ENCODE data around the gene HES3.

HES3 gene

DNA sequence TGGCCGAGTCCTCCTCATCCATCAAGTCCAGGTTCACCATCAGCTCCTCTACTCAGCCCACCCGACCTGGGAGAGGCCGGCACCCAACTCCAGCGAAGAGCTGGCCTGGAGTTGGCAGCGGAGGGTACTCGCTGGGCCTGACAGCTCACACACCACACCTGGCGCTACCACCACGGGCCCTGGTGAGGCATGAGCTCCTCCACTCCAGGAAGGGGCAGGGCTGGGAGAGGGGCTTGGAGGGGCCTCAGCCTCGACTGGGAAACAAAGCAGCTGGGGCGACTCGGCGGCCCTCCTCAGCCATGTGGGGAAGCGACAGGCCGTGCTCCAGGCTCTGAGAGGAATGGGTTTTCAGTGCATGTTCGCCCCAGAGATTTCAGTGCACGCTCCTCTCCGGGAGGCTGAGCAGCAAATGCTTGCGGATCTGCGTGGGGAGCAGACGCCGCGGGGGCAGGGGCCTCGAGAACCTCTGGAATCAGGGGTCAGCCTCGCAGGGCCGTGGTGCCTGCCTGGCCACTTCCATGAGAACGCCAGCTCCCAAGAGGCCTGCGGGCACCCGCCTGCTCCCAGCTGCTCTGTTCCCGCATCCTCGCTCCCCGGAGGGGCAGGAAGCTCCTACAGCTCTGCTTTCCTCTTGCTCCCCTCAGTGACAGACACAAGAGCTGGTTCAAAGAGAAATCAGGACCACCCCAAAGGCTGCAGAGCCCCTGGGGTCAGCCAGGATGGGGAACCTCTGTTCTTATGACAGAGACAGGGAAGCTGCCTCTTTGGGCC lies 35.8 kb downstream of the HES3 start:
- Histone ChIP-seq H3K4me1 (ENCODE audit: control insufficient read depth, insufficient read depth, low read length) (peaks cover 23% of the 10 kb centered on the region), H3K27ac (ENCODE audit: insufficient read depth, low read depth, low read length, poor library complexity, severe bottlenecking) (no peak overlapping the region), H3K27me3 (ENCODE audit: control insufficient read depth, insufficient read depth, low read length, poor library complexity, severe bottlenecking) (no peaks in the 10 kb centered on the region), H3K36me3 (ENCODE audit: control insufficient read depth, insufficient read depth, low read length) (no peaks in the 10 kb centered on the region), H3K4me3 (ENCODE audit: insufficient read depth, low read depth, low read length) (no peak overlapping the region), H3K9me3 (ENCODE audit: control insufficient read depth, low read length) (no peaks in the 10 kb centered on the region)
- WGBS, 2 experiments: 94 to 95% methylated on average over 31 of the region's 31 CpGs

DNA sequence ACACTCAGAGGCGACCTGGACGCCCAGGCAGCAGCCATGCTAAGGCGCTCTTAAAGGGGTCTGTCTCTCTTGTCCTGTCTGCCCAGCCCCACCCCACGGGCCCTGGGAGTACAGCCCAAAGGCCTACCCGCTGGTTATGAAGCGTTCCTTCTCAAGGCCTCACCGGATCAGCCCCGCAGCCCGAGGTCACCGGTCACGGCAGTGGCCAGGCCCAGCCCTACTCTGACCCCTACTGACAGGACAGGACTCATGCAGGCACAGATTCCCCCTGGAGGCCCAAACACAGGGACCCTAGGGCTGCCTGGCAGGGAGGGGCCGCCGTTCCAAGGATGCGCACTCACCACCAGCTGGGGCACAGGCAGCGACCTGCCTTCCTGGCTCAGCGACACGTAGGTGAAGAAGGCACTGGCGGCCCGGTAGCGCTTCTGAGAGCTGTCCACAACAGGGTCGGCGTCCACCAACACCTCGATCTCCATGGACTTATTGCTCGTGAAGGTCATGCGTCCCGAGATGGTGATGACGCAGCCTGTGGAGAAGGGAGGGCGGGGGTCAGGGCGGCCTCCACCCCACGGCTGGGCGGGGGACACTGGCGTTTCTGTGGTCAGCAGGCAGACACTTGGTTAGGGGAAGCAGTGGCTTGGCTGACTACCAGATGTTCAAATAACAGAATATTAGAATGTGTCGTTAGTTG lies 36.9 kb downstream of the HES3 start:
- peaks cover 12% of the 10 kb centered on the region for H3K4me1 ChIP-seq (ENCODE audit: control insufficient read depth, insufficient read depth, low read length)
- no peaks in the 10 kb centered on the region for H3K9me3 ChIP-seq (ENCODE audit: control insufficient read depth, low read length)
- no peak overlapping the region for H3K27ac ChIP-seq (ENCODE audit: insufficient read depth, low read depth, low read length, poor library complexity, severe bottlenecking)
- H3K36me3 ChIP-seq (ENCODE audit: control insufficient read depth, insufficient read depth, low read length): no peaks in the 10 kb centered on the region
- no peak overlapping the region for H3K4me3 ChIP-seq (ENCODE audit: insufficient read depth, low read depth, low read length)
- H3K27me3 ChIP-seq (ENCODE audit: control insufficient read depth, insufficient read depth, low read length, poor library complexity, severe bottlenecking): no peaks in the 10 kb centered on the region
- 84 to 87% methylated on average over 33 of the region's 33 CpGs for WGBS, 2 experiments

DNA sequence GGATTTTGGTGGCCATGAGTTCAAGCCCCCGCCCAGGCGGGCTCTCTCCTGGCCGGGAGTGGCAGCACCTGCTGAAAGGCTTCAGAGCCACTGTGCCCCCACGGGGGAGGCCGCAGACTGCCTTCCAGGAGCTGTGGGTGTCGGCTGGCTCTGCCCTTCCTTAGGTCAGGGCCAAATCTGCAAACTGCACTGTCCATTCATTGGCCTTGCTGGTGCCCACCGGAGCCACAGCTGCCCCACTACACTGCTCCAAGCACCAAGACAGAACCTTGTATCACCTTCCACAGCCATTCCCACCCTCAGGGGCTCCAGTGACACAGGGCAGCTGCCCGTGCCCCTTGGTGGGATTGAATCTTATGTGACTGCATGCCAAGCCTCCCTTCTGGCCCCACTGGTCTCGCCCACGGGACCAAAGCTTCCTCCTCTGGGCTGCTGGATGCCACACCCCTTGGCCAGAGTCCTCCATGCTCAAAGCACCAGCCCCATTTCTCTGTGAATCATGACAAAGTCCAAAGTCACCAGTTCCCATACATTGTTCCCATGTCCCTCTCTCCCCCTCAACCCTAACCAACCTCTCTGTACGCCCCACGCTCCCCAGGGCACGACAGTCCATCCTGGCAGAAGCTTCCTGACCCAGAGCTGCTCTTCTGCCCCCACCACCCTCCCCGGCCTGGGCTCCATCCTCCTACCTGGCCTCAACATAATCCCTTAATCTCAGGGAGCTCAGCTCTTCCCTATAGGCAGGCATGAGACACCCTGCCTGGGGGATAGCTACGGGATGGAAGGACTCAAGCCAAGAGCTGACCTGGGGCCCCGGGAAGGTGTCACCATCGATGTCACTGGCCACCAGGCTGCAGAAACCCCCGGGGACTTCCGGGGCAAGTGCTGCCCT lies 37.8 kb downstream of the HES3 start:
- no peaks in the 10 kb centered on the region for H3K36me3 ChIP-seq (ENCODE audit: control insufficient read depth, insufficient read depth, low read length)
- no peak overlapping the region for H3K27ac ChIP-seq (ENCODE audit: insufficient read depth, low read depth, low read length, poor library complexity, severe bottlenecking)
- H3K9me3 ChIP-seq (ENCODE audit: control insufficient read depth, low read length): no peaks in the 10 kb centered on the region
- H3K27me3 ChIP-seq (ENCODE audit: control insufficient read depth, insufficient read depth, low read length, poor library complexity, severe bottlenecking): no peaks in the 10 kb centered on the region
- H3K4me1 ChIP-seq (ENCODE audit: control insufficient read depth, insufficient read depth, low read length): peaks cover 4% of the 10 kb centered on the region
- WGBS, 2 experiments: 91 to 93% methylated on average over 19 of the region's 19 CpGs
- no peak overlapping the region for H3K4me3 ChIP-seq (ENCODE audit: insufficient read depth, low read depth, low read length)

DNA sequence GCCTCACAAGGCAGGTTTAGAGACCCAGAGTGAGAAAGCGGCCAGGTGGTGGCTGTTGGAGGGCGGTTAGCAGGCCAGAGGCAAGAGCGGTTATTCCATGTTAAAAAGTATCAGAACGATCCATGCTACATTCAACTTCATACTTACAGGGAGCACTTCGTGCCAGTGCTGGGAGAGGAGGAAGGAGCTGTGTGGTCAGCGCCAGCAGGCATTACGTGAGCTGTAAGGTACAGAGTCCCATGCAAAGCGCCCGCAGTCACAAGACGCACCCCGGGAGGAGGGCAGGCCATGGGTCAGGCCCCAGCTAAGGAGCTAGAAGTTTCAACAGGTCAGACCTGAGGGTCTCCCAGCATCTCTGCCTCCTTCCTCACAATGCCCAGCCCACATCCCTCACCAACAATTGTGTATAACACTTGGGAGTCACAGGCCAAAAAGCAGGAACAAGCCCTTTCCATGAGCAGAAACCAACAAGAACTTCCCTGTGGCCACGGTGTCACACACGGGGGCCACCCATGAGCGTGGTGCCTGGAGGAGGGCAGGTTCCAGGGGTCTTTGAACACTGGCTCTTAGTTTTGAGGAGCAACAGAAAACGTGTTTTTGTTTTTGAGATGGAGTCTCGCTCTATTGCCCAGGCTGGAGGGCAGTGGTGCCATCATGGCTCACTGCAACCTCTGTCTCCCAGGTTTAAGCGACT lies 38.7 kb downstream of the HES3 start:
- no peak overlapping the region for H3K27ac ChIP-seq (ENCODE audit: insufficient read depth, low read depth, low read length, poor library complexity, severe bottlenecking)

DNA sequence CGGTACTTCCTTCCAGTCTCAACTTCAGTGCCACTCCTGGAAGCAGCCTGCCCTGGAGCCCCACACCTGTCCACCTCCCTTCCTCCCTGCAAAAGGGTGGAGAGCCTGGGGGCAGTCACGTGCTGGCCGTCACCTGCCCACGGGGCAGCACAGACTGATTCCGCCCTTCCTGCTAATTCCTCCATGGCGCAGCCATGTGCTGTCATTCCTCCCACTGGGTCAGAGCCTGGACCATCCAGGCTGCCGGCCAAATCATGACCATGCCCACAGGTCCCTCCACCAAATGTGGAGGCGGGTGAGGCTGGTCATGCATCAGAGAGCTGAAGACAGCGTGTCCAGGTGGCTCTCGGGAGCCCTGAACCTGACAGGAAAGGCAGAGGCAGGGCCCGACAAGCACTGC lies 41.4 kb downstream of the HES3 start:
- H3K4me3 ChIP-seq (ENCODE audit: insufficient read depth, low read depth, low read length): no peak overlapping the region
- no peaks in the 10 kb centered on the region for H3K36me3 ChIP-seq (ENCODE audit: control insufficient read depth, insufficient read depth, low read length)
- no peaks in the 10 kb centered on the region for H3K27me3 ChIP-seq (ENCODE audit: control insufficient read depth, insufficient read depth, low read length, poor library complexity, severe bottlenecking)
- WGBS, 2 experiments: 95 to 96% methylated on average over 11 of the region's 11 CpGs
- no peak overlapping the region for H3K27ac ChIP-seq (ENCODE audit: insufficient read depth, low read depth, low read length, poor library complexity, severe bottlenecking)
- H3K9me3 ChIP-seq (ENCODE audit: control insufficient read depth, low read length): no peaks in the 10 kb centered on the region
- no peaks in the 10 kb centered on the region for H3K4me1 ChIP-seq (ENCODE audit: control insufficient read depth, insufficient read depth, low read length)

More for the DNA sequence above, 38.7 kb downstream of the HES3 start:
- Histone ChIP-seq H3K4me1 (ENCODE audit: control insufficient read depth, insufficient read depth, low read length) (no peaks in the 10 kb centered on the region), H3K27me3 (ENCODE audit: control insufficient read depth, insufficient read depth, low read length, poor library complexity, severe bottlenecking) (no peaks in the 10 kb centered on the region), H3K4me3 (ENCODE audit: insufficient read depth, low read depth, low read length) (no peak overlapping the region), H3K9me3 (ENCODE audit: control insufficient read depth, low read length) (no peaks in the 10 kb centered on the region), H3K36me3 (ENCODE audit: control insufficient read depth, insufficient read depth, low read length) (no peaks in the 10 kb centered on the region)
- WGBS, 2 experiments: 94 to 95% methylated on average over 17 of the region's 17 CpGs

DNA sequence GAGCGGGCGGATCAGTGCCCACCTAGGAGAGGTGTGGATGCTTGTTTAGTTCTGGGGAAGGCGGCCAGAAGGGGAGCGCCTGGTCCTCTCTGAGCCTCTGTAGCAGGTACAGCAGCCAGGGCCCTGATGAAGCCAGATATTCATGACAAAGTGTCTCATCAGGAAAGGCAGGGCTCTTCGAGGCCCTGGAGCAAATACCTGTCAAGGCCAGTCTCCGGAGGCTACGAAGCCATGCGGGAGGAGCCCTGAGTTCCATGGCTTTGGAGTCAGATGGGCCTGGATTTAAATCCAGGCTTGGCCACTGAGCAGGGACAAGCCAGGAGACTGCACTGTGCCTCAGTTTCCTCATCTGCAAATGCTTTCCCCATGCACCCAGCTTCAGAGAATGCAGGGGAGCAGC lies 42.3 kb downstream of the HES3 start:
- Histone ChIP-seq H3K4me1 (ENCODE audit: control insufficient read depth, insufficient read depth, low read length) (no peaks in the 10 kb centered on the region), H3K27ac (ENCODE audit: insufficient read depth, low read depth, low read length, poor library complexity, severe bottlenecking) (no peak overlapping the region)
- 95 to 97% methylated on average over 8 of the region's 8 CpGs for WGBS, 2 experiments

DNA sequence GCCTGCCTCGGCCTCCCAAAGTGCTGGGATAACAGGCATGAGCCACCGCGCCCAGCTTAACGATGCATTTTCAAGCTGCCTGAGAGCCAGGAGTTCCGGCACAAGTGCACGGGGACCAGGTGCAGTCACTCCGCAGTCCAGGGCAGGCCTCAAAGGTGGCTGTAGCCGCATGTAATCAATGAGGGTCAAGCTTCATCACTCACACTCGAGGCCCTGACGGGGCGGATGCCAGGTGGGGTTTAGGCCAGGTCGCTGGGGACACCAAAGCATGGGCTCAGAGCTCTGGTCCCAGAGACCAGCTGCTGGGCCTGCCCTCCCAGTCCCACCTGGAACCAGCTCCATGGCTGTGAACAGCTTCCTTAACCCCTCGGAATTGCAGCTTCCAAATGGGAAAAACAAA lies 43.0 kb downstream of the HES3 start:
- WGBS, 2 experiments: 86 to 88% methylated on average over 13 of the region's 13 CpGs
- no peaks in the 10 kb centered on the region for H3K4me1 ChIP-seq (ENCODE audit: control insufficient read depth, insufficient read depth, low read length)
- no peaks in the 10 kb centered on the region for H3K27me3 ChIP-seq (ENCODE audit: control insufficient read depth, insufficient read depth, low read length, poor library complexity, severe bottlenecking)
- H3K36me3 ChIP-seq (ENCODE audit: control insufficient read depth, insufficient read depth, low read length): no peaks in the 10 kb centered on the region
- H3K9me3 ChIP-seq (ENCODE audit: control insufficient read depth, low read length): no peaks in the 10 kb centered on the region
- H3K4me3 ChIP-seq (ENCODE audit: insufficient read depth, low read depth, low read length): no peak overlapping the region
- H3K27ac ChIP-seq (ENCODE audit: insufficient read depth, low read depth, low read length, poor library complexity, severe bottlenecking): no peak overlapping the region

More for the DNA sequence above, 42.3 kb downstream of the HES3 start:
- H3K9me3 ChIP-seq (ENCODE audit: control insufficient read depth, low read length): no peaks in the 10 kb centered on the region
- H3K27me3 ChIP-seq (ENCODE audit: control insufficient read depth, insufficient read depth, low read length, poor library complexity, severe bottlenecking): no peaks in the 10 kb centered on the region
- H3K4me3 ChIP-seq (ENCODE audit: insufficient read depth, low read depth, low read length): no peak overlapping the region
- no peaks in the 10 kb centered on the region for H3K36me3 ChIP-seq (ENCODE audit: control insufficient read depth, insufficient read depth, low read length)

DNA sequence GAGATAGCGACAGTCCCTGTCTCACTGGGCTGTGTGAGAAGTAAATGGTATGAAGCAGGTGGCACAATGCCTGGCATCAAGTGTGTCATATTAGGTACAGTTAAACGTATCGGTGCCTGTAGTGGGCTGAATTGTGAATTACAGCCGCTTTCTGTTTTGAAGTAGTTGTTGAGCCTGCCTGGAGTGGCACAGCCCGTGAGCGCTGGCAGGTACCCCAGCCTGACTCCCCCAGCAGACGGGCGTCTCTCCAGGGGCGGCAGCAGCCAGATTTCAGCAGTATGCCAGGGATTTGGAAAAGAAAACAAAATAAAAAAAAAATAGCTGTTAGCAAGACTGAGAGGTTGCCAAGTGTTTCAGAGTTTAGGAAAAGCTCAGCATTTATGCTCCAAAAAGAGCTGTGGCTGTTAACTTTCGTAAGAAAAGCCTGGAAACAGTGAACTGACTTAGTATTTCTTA lies 43.5 kb downstream of the HES3 start:
- Histone ChIP-seq H3K36me3 (ENCODE audit: control insufficient read depth, insufficient read depth, low read length) (no peaks in the 10 kb centered on the region), H3K27me3 (ENCODE audit: control insufficient read depth, insufficient read depth, low read length, poor library complexity, severe bottlenecking) (no peaks in the 10 kb centered on the region), H3K27ac (ENCODE audit: insufficient read depth, low read depth, low read length, poor library complexity, severe bottlenecking) (no peak overlapping the region), H3K4me1 (ENCODE audit: control insufficient read depth, insufficient read depth, low read length) (no peaks in the 10 kb centered on the region), H3K4me3 (ENCODE audit: insufficient read depth, low read depth, low read length) (no peak overlapping the region), H3K9me3 (ENCODE audit: control insufficient read depth, low read length) (no peaks in the 10 kb centered on the region)
- WGBS, 2 experiments: 95% methylated on average over 10 of the region's 10 CpGs

DNA sequence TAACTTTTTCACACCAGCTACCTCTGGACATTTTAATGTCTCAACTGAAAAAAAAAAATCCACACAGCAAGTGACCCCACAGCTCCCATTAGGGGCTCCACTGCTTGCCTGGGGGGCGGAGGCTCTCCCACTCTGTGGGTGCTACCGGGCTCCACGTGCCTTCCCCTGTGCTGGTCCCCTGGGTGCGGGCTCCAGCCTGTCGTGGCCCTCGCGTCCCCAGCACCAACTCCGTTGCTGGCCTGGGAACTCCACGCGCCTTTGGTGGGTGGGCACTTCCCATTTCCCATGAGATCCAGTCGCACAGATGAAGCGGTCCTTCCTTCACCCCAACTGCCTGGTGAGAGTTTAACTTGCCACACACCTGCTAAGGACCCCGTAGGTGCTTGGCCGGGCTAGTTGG lies 44.0 kb downstream of the HES3 start:
- H3K27ac ChIP-seq (ENCODE audit: insufficient read depth, low read depth, low read length, poor library complexity, severe bottlenecking): no peak overlapping the region
- 96 to 97% methylated on average over 14 of the region's 14 CpGs for WGBS, 2 experiments
- no peaks in the 10 kb centered on the region for H3K4me1 ChIP-seq (ENCODE audit: control insufficient read depth, insufficient read depth, low read length)
- H3K27me3 ChIP-seq (ENCODE audit: control insufficient read depth, insufficient read depth, low read length, poor library complexity, severe bottlenecking): no peaks in the 10 kb centered on the region
- H3K9me3 ChIP-seq (ENCODE audit: control insufficient read depth, low read length): no peaks in the 10 kb centered on the region
- H3K36me3 ChIP-seq (ENCODE audit: control insufficient read depth, insufficient read depth, low read length): no peaks in the 10 kb centered on the region
- H3K4me3 ChIP-seq (ENCODE audit: insufficient read depth, low read depth, low read length): no peak overlapping the region
